ENCODE data around the gene MKLN1. TPM values are rescaled to one million over a fixed set of nuclear protein-coding genes. Genes with fewer than 3 reads are reported as not detected.

The MKLN1 gene
- total RNA-seq, 2 donors from 2014 or later = 27.4 to 28.5 TPM

DNA sequence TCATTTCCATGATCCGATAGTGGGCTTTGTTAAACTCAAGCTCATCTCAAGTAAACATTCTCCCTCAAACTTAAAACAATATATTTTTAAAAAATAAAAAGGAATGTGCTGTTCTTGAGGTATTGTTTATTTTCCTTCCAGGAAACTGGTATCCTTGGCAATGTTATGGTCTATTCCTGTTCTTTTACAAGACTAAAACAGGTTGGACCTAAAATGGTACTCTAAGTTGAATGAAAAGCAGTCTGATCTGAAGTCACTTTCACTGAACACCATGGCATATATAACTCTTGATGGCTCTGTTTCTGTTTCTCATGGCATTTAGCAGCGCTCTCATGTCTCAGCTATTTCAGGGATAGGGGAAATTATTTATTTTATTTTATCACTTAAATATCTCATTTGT is 158.7 kb downstream of the MKLN1 start:
- TF ChIP-seq, protein P1, sequence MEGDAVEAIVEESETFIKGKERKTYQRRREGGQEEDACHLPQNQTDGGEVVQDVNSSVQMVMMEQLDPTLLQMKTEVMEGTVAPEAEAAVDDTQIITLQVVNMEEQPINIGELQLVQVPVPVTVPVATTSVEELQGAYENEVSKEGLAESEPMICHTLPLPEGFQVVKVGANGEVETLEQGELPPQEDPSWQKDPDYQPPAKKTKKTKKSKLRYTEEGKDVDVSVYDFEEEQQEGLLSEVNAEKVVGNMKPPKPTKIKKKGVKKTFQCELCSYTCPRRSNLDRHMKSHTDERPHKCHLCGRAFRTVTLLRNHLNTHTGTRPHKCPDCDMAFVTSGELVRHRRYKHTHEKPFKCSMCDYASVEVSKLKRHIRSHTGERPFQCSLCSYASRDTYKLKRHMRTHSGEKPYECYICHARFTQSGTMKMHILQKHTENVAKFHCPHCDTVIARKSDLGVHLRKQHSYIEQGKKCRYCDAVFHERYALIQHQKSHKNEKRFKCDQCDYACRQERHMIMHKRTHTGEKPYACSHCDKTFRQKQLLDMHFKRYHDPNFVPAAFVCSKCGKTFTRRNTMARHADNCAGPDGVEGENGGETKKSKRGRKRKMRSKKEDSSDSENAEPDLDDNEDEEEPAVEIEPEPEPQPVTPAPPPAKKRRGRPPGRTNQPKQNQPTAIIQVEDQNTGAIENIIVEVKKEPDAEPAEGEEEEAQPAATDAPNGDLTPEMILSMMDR (IDR thresholded peaks at IDR 0.05) = no peak
- Histone ChIP-seq H3K27ac (no peak overlapping the region), H3K4me3 (no peak overlapping the region), H3K9me3 (no peaks in the 10 kb centered on the region), H3K36me3 (no peaks in the 10 kb centered on the region), H3K4me1 (no peaks in the 10 kb centered on the region), H3K27me3 (no peaks in the 10 kb centered on the region)
- no peak for DNase-seq (ENCODE audit: low spot score)

DNA sequence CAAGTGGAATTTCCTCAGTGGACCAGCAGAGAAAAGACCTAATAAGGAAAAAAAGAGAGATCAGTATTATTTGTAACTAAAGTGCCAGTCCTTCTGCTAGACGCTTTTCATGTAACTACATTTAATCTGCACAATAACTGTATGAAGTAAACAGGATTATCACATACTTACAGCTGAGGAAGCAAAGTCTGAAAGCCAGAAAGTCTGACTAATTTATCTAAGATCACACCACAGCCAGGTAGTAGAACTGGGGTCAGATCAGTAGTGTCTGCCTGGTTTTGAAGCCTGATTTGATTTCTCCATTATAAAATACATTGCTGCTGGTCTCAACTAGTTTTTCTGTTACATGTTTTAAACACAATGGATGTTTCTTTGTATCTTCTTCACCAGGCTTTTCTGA is 159.5 kb downstream of the MKLN1 start:
- H3K9me3 ChIP-seq = no peaks in the 10 kb centered on the region
- no peaks in the 10 kb centered on the region for H3K4me1 ChIP-seq
- no peak overlapping the region for H3K27ac ChIP-seq
- H3K27me3 ChIP-seq = no peaks in the 10 kb centered on the region
- H3K36me3 ChIP-seq = no peaks in the 10 kb centered on the region
- TF ChIP-seq, protein P1 (IDR thresholded peaks at IDR 0.05) = no peak
- H3K4me3 ChIP-seq = no peak overlapping the region
- DNase-seq (ENCODE audit: low spot score) = no peak

DNA sequence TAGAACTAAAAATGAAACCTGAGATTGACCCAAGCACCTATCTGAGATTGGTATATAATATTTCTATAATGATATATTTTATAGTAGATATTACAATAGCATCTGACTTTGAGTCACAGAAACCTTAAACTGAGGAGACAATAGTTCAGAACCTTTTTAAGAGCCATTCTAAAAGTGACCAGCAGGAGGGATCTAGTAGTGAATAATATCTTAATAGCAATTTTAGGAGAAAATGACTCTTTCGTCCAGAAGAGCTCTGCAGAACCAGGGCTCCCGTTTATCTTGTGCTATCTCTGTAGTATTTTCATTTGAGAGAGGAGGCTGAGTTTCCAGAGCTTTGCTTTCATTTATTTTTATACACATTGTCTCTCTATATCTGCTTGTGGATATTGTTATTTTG is 160.7 kb downstream of the MKLN1 start:
- no peak overlapping the region for H3K4me3 ChIP-seq
- no peaks in the 10 kb centered on the region for H3K27me3 ChIP-seq
- no peak overlapping the region for H3K27ac ChIP-seq
- H3K36me3 ChIP-seq = no peaks in the 10 kb centered on the region
- no peaks in the 10 kb centered on the region for H3K9me3 ChIP-seq
- TF ChIP-seq, protein P1 (IDR thresholded peaks at IDR 0.05) = peak in 1 of 2 donors; percentile 43
- H3K4me1 ChIP-seq = no peaks in the 10 kb centered on the region
- no peak for DNase-seq (ENCODE audit: low spot score)

- TF ChIP-seq, protein P1 (IDR thresholded peaks at IDR 0.05) = no peak
- no peaks in the 10 kb centered on the region for H3K9me3 ChIP-seq
- H3K27ac ChIP-seq = no peak overlapping the region
- no peaks in the 10 kb centered on the region for H3K36me3 ChIP-seq
- H3K27me3 ChIP-seq = no peaks in the 10 kb centered on the region
- no peak overlapping the region for H3K4me3 ChIP-seq
- DNase-seq (ENCODE audit: low spot score) = no peak
- no peaks in the 10 kb centered on the region for H3K4me1 ChIP-seq
Measured at GRCh38 chr7:131489196-131489595, 161.5 kb downstream of the MKLN1 start.

GRCh38 chr7:131489881-131490280 is 162.2 kb downstream of the MKLN1 start:
- TF ChIP-seq, protein P1 (IDR thresholded peaks at IDR 0.05) = no peak

GRCh38 chr7:131493081-131493480 is 165.4 kb downstream of the MKLN1 start:
- no peak overlapping the region for H3K4me3 ChIP-seq
- DNase-seq (ENCODE audit: low spot score) = no peak
- peaks cover 0 to 6% of the 10 kb centered on the region in 2 donors for H3K4me1 ChIP-seq
- no peaks in the 10 kb centered on the region for H3K9me3 ChIP-seq
- H3K27me3 ChIP-seq = no peaks in the 10 kb centered on the region
- peaks cover 4% of the 10 kb centered on the region for H3K36me3 ChIP-seq
- TF ChIP-seq, protein P1 (IDR thresholded peaks at IDR 0.05) = no peak
- no peak overlapping the region for H3K27ac ChIP-seq

More at GRCh38 chr7:131489881-131490280, 162.2 kb downstream of the MKLN1 start:
- Histone ChIP-seq H3K36me3 (no peaks in the 10 kb centered on the region), H3K4me3 (no peak overlapping the region), H3K27me3 (no peaks in the 10 kb centered on the region), H3K27ac (no peak overlapping the region), H3K4me1 (no peaks in the 10 kb centered on the region), H3K9me3 (no peaks in the 10 kb centered on the region)
- DNase-seq (ENCODE audit: low spot score) = no peak
